Left lung (tissue), 10 donors: ENCODE measurements around the gene TTLL5. TPM values are rescaled to one million over a fixed set of nuclear protein-coding genes. Genes with fewer than 3 reads are reported as not detected.

ENCODE experiments used
- ATAC-seq: fragments of 200-7000 bp; cut with Tn5 transposase; one replicate; pipeline ENCODE4 v1.9.1; 2020; ENCODE audit warnings: moderate library complexity
- DNase-seq, 4 donors: peaks; one replicate each; pipeline ENCODE4 v3.0.0-alpha.2; 2013 to 2020
- H3K27ac ChIP-seq, 2 donors: fragments of 200-600 bp; sonication (generic) in 1 of 2; one replicate each; pipeline versions ENCODE4 v1.5.0 to v1.8.0; 2020 to 2021
- H3K27me3 ChIP-seq, 2 donors: fragments of 200-600 bp; sonication (generic) in 1 of 2; one replicate each; pipeline versions ENCODE4 v1.5.0 to v1.8.0; 2020 to 2021
- H3K36me3 ChIP-seq, 2 donors: fragments of 200-600 bp; sonication (generic) in 1 of 2; one replicate each; pipeline versions ENCODE4 v1.5.0 to v1.8.0; 2020 to 2021
- H3K4me1 ChIP-seq, 2 donors: fragments of 200-600 bp; one replicate each; pipeline ENCODE4 v1.8.0; 2021
- H3K4me3 ChIP-seq, 2 donors: fragments of 200-600 bp; sonication (generic) in 1 of 2; one replicate each; pipeline versions ENCODE4 v1.5.0 to v1.8.0; 2020 to 2021; ENCODE audit warnings: mild to moderate bottlenecking in 1 of 2
- H3K9me3 ChIP-seq, 2 donors: fragments of 200-600 bp; sonication (generic) in 1 of 2; one replicate each; pipeline versions ENCODE4 v1.5.0 to v1.8.0; 2020 to 2021
- CTCF ChIP-seq, 2 donors: fragments of 200-600 bp; sonication (generic) in 1 of 2; IDR thresholded peaks; one replicate each; pipeline versions ENCODE4 v1.5.0 to v1.8.0; 2021; ENCODE audit warnings: antibody characterized with exemption in 2 of 2
- intact Hi-C, 2 donors: fragments of 100-400 bp; cut with DNase I; formaldehyde crosslinking; loops; one replicate each; pipeline versions ENCODE4 v1.11.2 to v1.14.2; 2022
- polyA plus RNA-seq, 6 donors: library from polyadenylated mRNA; unstranded; fragments of 120-200 nt; gene quantifications; one replicate each; pipeline ENCODE4 v1.2.1, GENCODE V29; 2013; ENCODE audit not compliant: insufficient read length in 6 of 6
- total RNA-seq, 2 donors: library from RNA; stranded (reverse); fragmentation: NEBNext Ultra II Directional; extraction: Animal tissue kit (Norgen Biotek cat#: 25700); gene quantifications; one replicate each; pipeline ENCODE4 v1.2.1, GENCODE V29; 2021
- donor health status: DM: no; HTN: yes; CAD: no.
- donor health status: DM: no; HTN: no; CAD: no.

The TTLL5 gene
- total and polyA plus RNA-seq, 8 donors = 30.8 to 46.7 (median 42.1) TPM

GRCh38 chr14:75628816-75629215 is 32.2 kb upstream of the TTLL5 start:
- no peak for TF ChIP-seq CTCF (IDR thresholded peaks at IDR 0.05)
- intact Hi-C loops = no loop called here
- no peaks in the 10 kb centered on the region for H3K9me3 ChIP-seq
- H3K27me3 ChIP-seq = no peaks in the 10 kb centered on the region
- H3K4me3 ChIP-seq = no peak overlapping the region
- ATAC-seq (peak; percentile 32), DNase-seq (no peak)
- peaks cover 0 to 7% of the 10 kb centered on the region in 2 donors for H3K36me3 ChIP-seq
- peaks cover 0 to 5% of the 10 kb centered on the region in 2 donors for H3K4me1 ChIP-seq
- no peak overlapping the region for H3K27ac ChIP-seq

DNA sequence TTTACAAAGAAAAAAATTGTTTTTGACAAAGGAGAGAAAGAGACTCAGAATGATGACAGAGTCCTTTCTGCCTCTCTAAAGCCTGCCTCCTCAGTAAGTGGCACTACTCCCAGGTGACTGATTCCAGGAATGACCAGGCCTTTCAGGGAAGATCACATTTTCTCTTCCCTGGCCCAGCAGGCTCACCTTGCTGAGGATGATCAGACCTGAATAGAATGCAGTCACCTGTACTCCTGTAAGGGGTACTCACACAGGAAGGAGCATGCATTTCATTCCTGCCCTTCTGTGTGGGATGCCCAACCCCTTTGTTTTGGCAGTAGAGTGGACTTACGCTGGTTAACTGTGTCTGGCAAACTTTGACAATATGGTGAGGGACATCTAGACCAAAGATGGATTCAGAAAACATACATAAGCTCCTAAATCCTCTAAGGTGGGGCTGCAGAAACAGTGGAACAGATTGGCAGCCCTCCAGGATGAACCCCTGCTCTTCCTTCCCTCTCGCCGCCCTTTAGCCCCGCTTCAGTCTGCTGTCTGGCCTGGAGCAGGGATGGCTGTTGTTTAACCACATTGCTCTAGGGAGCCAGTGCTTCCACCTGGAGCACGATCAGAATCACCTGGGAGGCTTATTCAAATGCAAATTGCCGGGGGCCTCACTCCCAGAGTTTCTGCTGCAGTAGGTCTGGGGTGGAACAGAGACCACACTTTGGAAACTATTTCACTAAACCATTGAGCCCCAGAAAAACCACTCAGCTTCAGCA is 30.2 kb upstream of the TTLL5 start:
- Histone ChIP-seq H3K36me3 (peaks cover 0 to 14% of the 10 kb centered on the region in 2 donors), H3K4me3 (no peak overlapping the region), H3K27me3 (no peaks in the 10 kb centered on the region), H3K9me3 (no peaks in the 10 kb centered on the region), H3K4me1 (peaks cover 0 to 5% of the 10 kb centered on the region in 2 donors), H3K27ac (no peak overlapping the region)
- intact Hi-C loops = no loop called here
- no peak for ATAC-seq
- TF ChIP-seq CTCF (IDR thresholded peaks at IDR 0.05) = no peak
- no peak for DNase-seq

GRCh38 chr14:75631453-75631831 is 29.6 kb upstream of the TTLL5 start:
- Histone ChIP-seq H3K27ac (no peak overlapping the region), H3K4me1 (peaks cover 0 to 5% of the 10 kb centered on the region in 2 donors), H3K4me3 (no peak overlapping the region), H3K36me3 (peaks cover 0 to 17% of the 10 kb centered on the region in 2 donors), H3K27me3 (no peaks in the 10 kb centered on the region), H3K9me3 (no peaks in the 10 kb centered on the region)
- intact Hi-C loops = no loop called here
- no peak for ATAC-seq
- no peak for DNase-seq
- TF ChIP-seq CTCF (IDR thresholded peaks at IDR 0.05) = no peak

- Histone ChIP-seq H3K27ac (no peak overlapping the region), H3K27me3 (no peaks in the 10 kb centered on the region), H3K36me3 (peaks cover 0 to 17% of the 10 kb centered on the region in 2 donors)
These were observed 26.2 kb upstream of the TTLL5 start for GRCh38 chr14:75634848-75635247.

More at GRCh38 chr14:75634848-75635247, 26.2 kb upstream of the TTLL5 start:
- H3K4me1 ChIP-seq = no peaks in the 10 kb centered on the region
- no peak for DNase-seq
- no peak overlapping the region for H3K4me3 ChIP-seq
- no peak for TF ChIP-seq CTCF (IDR thresholded peaks at IDR 0.05)
- no peaks in the 10 kb centered on the region for H3K9me3 ChIP-seq
- peak; percentile 30 for ATAC-seq
- intact Hi-C loops = no loop called here
